Parathyroid adenoma (tissue), 2 donors: ENCODE results near the gene PANK3.

Source experiments
- H2AFZ ChIP-seq: fragments of 300-600 bp; sonication (generic); one replicate; pipeline ENCODE4 v1.7.0; 2017; ENCODE audit warnings: antibody characterized with exemption, mild to moderate bottlenecking
- H3K27ac ChIP-seq: fragments of 300-600 bp; sonication (generic); one replicate; pipeline ENCODE4 v1.7.0; 2017
- H3K27me3 ChIP-seq: fragments of 300-600 bp; sonication (generic); one replicate; pipeline ENCODE4 v1.7.0; 2017; ENCODE audit warnings: low read length; ENCODE audit not compliant: control insufficient read depth, insufficient read depth
- H3K36me3 ChIP-seq: fragments of 300-600 bp; sonication (generic); one replicate; pipeline ENCODE4 v1.7.0; 2017; ENCODE audit warnings: low read length; ENCODE audit not compliant: control insufficient read depth, insufficient read depth
- H3K4me1 ChIP-seq: fragments of 300-600 bp; sonication (generic); one replicate; pipeline ENCODE4 v1.7.0; 2017; ENCODE audit warnings: control low read depth
- H3K4me2 ChIP-seq: fragments of 300-600 bp; sonication (generic); one replicate; pipeline ENCODE4 v1.7.0; 2017; ENCODE audit warnings: low read length
- H3K4me3 ChIP-seq: fragments of 300-600 bp; sonication (generic); one replicate; pipeline ENCODE4 v1.7.0; 2017; ENCODE audit warnings: low read depth, low read length
- H3K79me2 ChIP-seq: fragments of 300-600 bp; sonication (generic); one replicate; pipeline ENCODE4 v1.7.0; 2017; ENCODE audit warnings: control low read depth
- H3K9ac ChIP-seq: fragments of 300-600 bp; sonication (generic); one replicate; pipeline ENCODE4 v1.7.0; 2017; ENCODE audit warnings: mild to moderate bottlenecking
- H3K9me3 ChIP-seq: fragments of 300-600 bp; sonication (generic); one replicate; pipeline ENCODE4 v1.7.0; 2017; ENCODE audit warnings: low read length; ENCODE audit not compliant: control insufficient read depth
- CTCF ChIP-seq: fragments of 300-600 bp; sonication (generic); IDR thresholded peaks from one replicate; pipeline ENCODE4 v1.7.0; 2017; ENCODE audit warnings: antibody characterized with exemption, mild to moderate bottlenecking
- donor health status: primary hyperparathyroidism.

The PANK3 gene

GRCh38 chr5:168531191-168531590 is 48.0 kb downstream of the PANK3 start:
- H3K27me3 ChIP-seq = no peaks in the 10 kb centered on the region

GRCh38 chr5:168530621-168531150 is 48.5 kb downstream of the PANK3 start:
- Histone ChIP-seq H3K4me3 (no peak overlapping the region), H3K4me2 (no peak overlapping the region), H3K9me3 (no peaks in the 10 kb centered on the region), H2AFZ (no peak overlapping the region), H3K27me3 (no peaks in the 10 kb centered on the region), H3K4me1 (peaks cover 3% of the 10 kb centered on the region), H3K9ac (no peak overlapping the region), H3K36me3 (no peaks in the 10 kb centered on the region), H3K27ac (no peak overlapping the region), H3K79me2 (no peaks in the 10 kb centered on the region)
- TF ChIP-seq CTCF = no peak

More at GRCh38 chr5:168531191-168531590, 48.0 kb downstream of the PANK3 start:
- Histone ChIP-seq H3K9ac (no peak overlapping the region), H3K36me3 (no peaks in the 10 kb centered on the region), H3K27ac (no peak overlapping the region), H3K79me2 (no peaks in the 10 kb centered on the region), H2AFZ (no peak overlapping the region), H3K4me2 (no peak overlapping the region), H3K9me3 (no peaks in the 10 kb centered on the region), H3K4me1 (peaks cover 3% of the 10 kb centered on the region), H3K4me3 (no peak overlapping the region)
- TF ChIP-seq CTCF = no peak

GRCh38 chr5:168529374-168530234 is 49.6 kb downstream of the PANK3 start:
- H3K4me2 ChIP-seq = peak overlapping the region; percentile 62
- H3K4me1 ChIP-seq = peaks cover 3% of the 10 kb centered on the region
- H3K9ac ChIP-seq = no peak overlapping the region
- no peak overlapping the region for H3K27ac ChIP-seq
- H3K4me3 ChIP-seq = peak overlapping the region; percentile 13
- no peaks in the 10 kb centered on the region for H3K9me3 ChIP-seq
- H3K36me3 ChIP-seq = no peaks in the 10 kb centered on the region
- peak overlapping the region; percentile 84 for H2AFZ ChIP-seq
- H3K79me2 ChIP-seq = no peaks in the 10 kb centered on the region
- H3K27me3 ChIP-seq = no peaks in the 10 kb centered on the region
- TF ChIP-seq CTCF = no peak

GRCh38 chr5:168528521-168529373 is 50.4 kb downstream of the PANK3 start, which contains the start of gene FBLL1:
Gene FBLL1 (plus strand): TSS chr5:168529305. CDS start chr5:168529505, 200 bp downstream.
- Histone ChIP-seq H3K27ac (peak within 1 kb of the TSS; percentile 32), H3K36me3 (no peaks in the 10 kb centered on the region), H3K4me2 (peak within 1 kb of the TSS; percentile 62), H3K9me3 (no peaks in the 10 kb centered on the region), H2AFZ (peak within 1 kb of the TSS; percentile 93), H3K79me2 (no peaks in the 10 kb centered on the region), H3K9ac (no peak within 1 kb of the TSS), H3K27me3 (no peaks in the 10 kb centered on the region), H3K4me3 (peak within 1 kb of the TSS; percentile 13), H3K4me1 (peaks cover 3% of the 10 kb centered on the region)
- TF ChIP-seq CTCF = no peak
